Left ventricle myocardium inferior (tissue), 1 donor: ENCODE measurements around the gene TMEM250. TPM values are rescaled to one million over a fixed set of nuclear protein-coding genes. Genes with fewer than 3 reads are reported as not detected.

Source experiments
- DNase-seq: peaks from one replicate; pipeline ENCODE4 v3.0.0-alpha.2; 2020
- H3K27ac ChIP-seq: fragments of 200-600 bp; replicated peaks from 2 replicates; pipeline ENCODE4 v1.8.0; 2021
- H3K27me3 ChIP-seq: fragments of 200-600 bp; 2 replicates; pipeline ENCODE4 v1.8.0; 2021; ENCODE audit warnings: low read depth
- H3K36me3 ChIP-seq: fragments of 200-600 bp; 2 replicates; pipeline ENCODE4 v1.8.0; 2021
- H3K4me1 ChIP-seq: fragments of 200-600 bp; 2 replicates; pipeline ENCODE4 v1.8.0; 2021
- H3K4me3 ChIP-seq: fragments of 200-600 bp; 2 replicates; pipeline ENCODE4 v1.8.0; 2021; ENCODE audit warnings: mild to moderate bottlenecking, moderate library complexity
- H3K9me3 ChIP-seq: fragments of 200-600 bp; replicated peaks from 2 replicates; pipeline ENCODE4 v1.8.0; 2021
- CTCF ChIP-seq: fragments of 200-600 bp; IDR thresholded peaks from 2 replicates; pipeline ENCODE4 v1.8.0; 2021; ENCODE audit warnings: antibody characterized with exemption, mild to moderate bottlenecking, borderline replicate concordance
- intact Hi-C: fragments of 100-400 bp; cut with micrococcal nuclease; formaldehyde crosslinking; loops from one replicate; pipeline ENCODE4 v1.11.0; 2022
- total RNA-seq: library from RNA; stranded (reverse); fragmentation: NEBNext Ultra II Directional; extraction: Animal tissue kit (Norgen Biotek cat#: 25700); gene quantifications from one replicate; pipeline ENCODE4 v1.2.1, GENCODE V29; 2021
- donor health status: DM: no; HTN: yes; CAD: no; lungs with severe emphysema.

TMEM250 gene
- total RNA-seq, 1 donor from 2014 or later, result 15.1 TPM

- H3K9me3 ChIP-seq, result no peaks in the 10 kb centered on the region
- peaks cover 5% of the 10 kb centered on the region for H3K36me3 ChIP-seq
- peak within 1 kb of the TSS; percentile 95 for H3K4me3 ChIP-seq
- peaks cover 63% of the 10 kb centered on the region for H3K4me1 ChIP-seq
- intact Hi-C loops, result no loop called here
- peak; percentile 82 for DNase-seq
- no peaks in the 10 kb centered on the region for H3K27me3 ChIP-seq
- peak within 1 kb of the TSS; percentile 99 for H3K27ac ChIP-seq
- TF ChIP-seq CTCF, result no peak
Measured at GRCh38 chr9:136095070-136096058, 23.3 kb downstream of the TMEM250 start, which contains the start of gene NACC2. Gene NACC2, minus strand, starts transcription at chr9:136095289. Its CDS starts 44,768 bp downstream, at chr9:136050521.

- Histone ChIP-seq H3K27me3 (no peaks in the 10 kb centered on the region), H3K27ac (peak overlapping the region; percentile 99), H3K36me3 (peaks cover 5% of the 10 kb centered on the region), H3K9me3 (no peaks in the 10 kb centered on the region), H3K4me1 (peaks cover 73% of the 10 kb centered on the region), H3K4me3 (peak overlapping the region; percentile 95)
- peak; percentile 9 for TF ChIP-seq CTCF
- intact Hi-C loops, result no loop called here
- DNase-seq, result peak; percentile 88
Measured at GRCh38 chr9:136093995-136094881, 24.4 kb downstream of the TMEM250 start.

- H3K4me1 ChIP-seq, result peaks cover 73% of the 10 kb centered on the region
- H3K36me3 ChIP-seq, result peaks cover 5% of the 10 kb centered on the region
- intact Hi-C loops, result no loop called here
- no peaks in the 10 kb centered on the region for H3K27me3 ChIP-seq
- TF ChIP-seq CTCF, result no peak
- H3K4me3 ChIP-seq, result peak overlapping the region; percentile 95
- H3K27ac ChIP-seq, result peak overlapping the region; percentile 99
- no peaks in the 10 kb centered on the region for H3K9me3 ChIP-seq
- no peak for DNase-seq
Measured at GRCh38 chr9:136093346-136093986, 25.2 kb downstream of the TMEM250 start.

- no peak for TF ChIP-seq CTCF
- DNase-seq, result no peak
- H3K36me3 ChIP-seq, result peaks cover 5% of the 10 kb centered on the region
- peak overlapping the region; percentile 95 for H3K4me3 ChIP-seq
- no peaks in the 10 kb centered on the region for H3K27me3 ChIP-seq
- H3K4me1 ChIP-seq, result peaks cover 79% of the 10 kb centered on the region
- intact Hi-C loops, result no loop called here
- peak overlapping the region; percentile 99 for H3K27ac ChIP-seq
- no peaks in the 10 kb centered on the region for H3K9me3 ChIP-seq
Measured at GRCh38 chr9:136092741-136093140, 25.9 kb downstream of the TMEM250 start.

GRCh38 chr9:136092353-136092650, 26.4 kb downstream of the TMEM250 start:
- TF ChIP-seq CTCF, result no peak
- no peaks in the 10 kb centered on the region for H3K9me3 ChIP-seq
- H3K36me3 ChIP-seq, result peaks cover 5% of the 10 kb centered on the region
- H3K4me1 ChIP-seq, result peaks cover 83% of the 10 kb centered on the region
- intact Hi-C loops, result no loop called here
- H3K4me3 ChIP-seq, result peak overlapping the region; percentile 95
- H3K27me3 ChIP-seq, result no peaks in the 10 kb centered on the region
- no peak for DNase-seq
- H3K27ac ChIP-seq, result peak overlapping the region; percentile 99
